ENCODE measurements around the gene SARDH. TPM values are rescaled to one million over a fixed set of nuclear protein-coding genes. Genes with fewer than 3 reads are reported as not detected.

SARDH gene
- total RNA-seq, 1 experiment from 2014 or later: 5.6 TPM

- TF ChIP-seq JUND (IDR thresholded peaks at IDR 0.05): no peak
- no peak for TF ChIP-seq ELF1 (IDR thresholded peaks at IDR 0.05; ENCODE audit: borderline replicate concordance, low read depth)
- TF ChIP-seq SIN3A (IDR thresholded peaks at IDR 0.05; ENCODE audit: low read depth): no peak
- no peak for TF ChIP-seq ATF3 (IDR thresholded peaks at IDR 0.05)
- TF ChIP-seq ZNF274 (IDR thresholded peaks at IDR 0.05; ENCODE audit: low read depth, low read length): no peak
- no peak for TF ChIP-seq CEBPB (IDR thresholded peaks at IDR 0.05; ENCODE audit: low read depth)
- TF ChIP-seq EZH2phosphoT487 (IDR thresholded peaks at IDR 0.05; ENCODE audit: borderline replicate concordance): no peak
- TF ChIP-seq YY1 (IDR thresholded peaks at IDR 0.05; ENCODE audit: extremely low read depth, insufficient replicate concordance, low read depth, low read length): no peak
- no peak for TF ChIP-seq CTCF (IDR thresholded peaks at IDR 0.05 in 2 of 3, conservative IDR thresholded peaks at IDR 0.05 in 1 of 3; ENCODE audit: borderline replicate concordance in 1 of 3, insufficient read depth in 1 of 3, low read depth in 2 of 3, low read length in 2 of 3)
- no peak for TF ChIP-seq POLR2A (IDR thresholded peaks at IDR 0.05; ENCODE audit: borderline replicate concordance, extremely low read depth, insufficient read depth, insufficient read length)
- TF ChIP-seq POLR2AphosphoS5 (IDR thresholded peaks at IDR 0.05; ENCODE audit: low read depth, low read length): no peak
- no peak for TF ChIP-seq EGR1 (IDR thresholded peaks at IDR 0.05; ENCODE audit: low read depth)
- no peak for TF ChIP-seq TCF7L2 (IDR thresholded peaks at IDR 0.05; ENCODE audit: borderline replicate concordance, extremely low read depth, insufficient read depth, insufficient read length)
- no peak for TF ChIP-seq EZH2 (IDR thresholded peaks at IDR 0.05)
- no peak for TF ChIP-seq FOSL1 (IDR thresholded peaks at IDR 0.05; ENCODE audit: low read depth)
- TF ChIP-seq RAD21 (IDR thresholded peaks at IDR 0.05; ENCODE audit: low read depth): no peak
- no peak for TF ChIP-seq REST (IDR thresholded peaks at IDR 0.05; ENCODE audit: low read depth)
- no peak for TF ChIP-seq SP1 (IDR thresholded peaks at IDR 0.05; ENCODE audit: low read depth)
- no peak for TF ChIP-seq MAX (IDR thresholded peaks at IDR 0.05)
- TF ChIP-seq ZBTB33 (IDR thresholded peaks at IDR 0.05; ENCODE audit: extremely low read depth, insufficient replicate concordance, low read length): no peak
- no peaks in the 10 kb centered on the region for H3K9me2 ChIP-seq (ENCODE audit: insufficient read depth)
- H2AFZ ChIP-seq (ENCODE audit: low read depth, low read length, poor library complexity, severe bottlenecking): no peak overlapping the region
- peaks cover 6 to 9% of the 10 kb centered on the region in 2 experiments; a peak in 2 of 4 replicates for H3K4me1 ChIP-seq (ENCODE audit: control insufficient read depth in 1 of 2, insufficient read depth in 2 of 2, low read length in 2 of 2)
- RAD21 ChIA-PET (ENCODE audit: low non-redundant PET in 1 of 2, low total read pairs in 2 of 2, uncharacterized antibody in 2 of 2, unreplicated experiment in 2 of 2): no interaction called here
- H3K27ac ChIP-seq (ENCODE audit: low read depth, low read length): no peak overlapping the region
- H3K79me2 ChIP-seq (ENCODE audit: insufficient read depth, low read length): no peaks in the 10 kb centered on the region
- 0 out of 2 replicates have a peak, but pooled peaks cover 3% of the 10 kb centered on the region for H3K27me3 ChIP-seq (ENCODE audit: insufficient read depth, low read length)
- CTCF ChIA-PET: no interaction called here
- no TSS peak for BruUV-seq (replicated peaks)
- ATAC-seq (no peak), DNase-seq (ENCODE audit: low read depth, low spot score) (no peak)
- H3K36me3 ChIP-seq (ENCODE audit: control insufficient read depth in 1 of 2, insufficient read depth in 2 of 2, low read length in 2 of 2): no peaks in the 10 kb centered on the region
- H3K9ac ChIP-seq (ENCODE audit: low read length): no peak overlapping the region
- no peaks in the 10 kb centered on the region for H4K20me1 ChIP-seq (ENCODE audit: insufficient read depth)
- no peak overlapping the region for H3K4me2 ChIP-seq (ENCODE audit: low read length)
- H3K4me3 ChIP-seq (replicated peaks in 1 of 2; ENCODE audit: low read depth in 1 of 2, low read length in 2 of 2): no peak overlapping the region
- intact Hi-C loops (cut with micrococcal nuclease): no loop called here
- POLR2A ChIA-PET: no interaction called here
- H3K9me3 ChIP-seq (ENCODE audit: control insufficient read depth in 1 of 2, insufficient read depth in 1 of 2, low read depth in 1 of 2, low read length in 2 of 2): no peaks in the 10 kb centered on the region
These were observed 46.4 kb downstream of the SARDH start for GRCh38 chr9:133691626-133692363.

Measured in HCT116 (cell line).